ENCODE measurements around the gene ZC3H6. TPM values are rescaled to one million over a fixed set of nuclear protein-coding genes. Genes with fewer than 3 reads are reported as not detected.

ZC3H6 gene
- polyA plus RNA-seq, 1 of the 3 experiments (the other 2 are of a cell fraction): 0.71 TPM

- no peaks in the 10 kb centered on the region for H3K79me2 ChIP-seq (ENCODE audit: insufficient read depth)
- no peak overlapping the region for H3K4me3 ChIP-seq (ENCODE audit: low read depth in 2 of 2, low read length in 1 of 2)
- no peaks in the 10 kb centered on the region for H3K27me3 ChIP-seq (ENCODE audit: insufficient read depth)
- H3K27ac ChIP-seq (ENCODE audit: low read depth in 2 of 2, low read length in 1 of 2): no peak overlapping the region
- H3K4me1 ChIP-seq (ENCODE audit: control insufficient read depth in 1 of 2, insufficient read depth in 2 of 2, low read depth in 1 of 2, low read length in 1 of 2): no peaks in the 10 kb centered on the region; a peak in 1 of 4 replicates
- no peaks in the 10 kb centered on the region for H3K9me3 ChIP-seq
- H3K9ac ChIP-seq: no peak overlapping the region
- no peaks in the 10 kb centered on the region for H4K20me1 ChIP-seq (ENCODE audit: insufficient read depth)
- no peaks in the 10 kb centered on the region for H3K9me2 ChIP-seq
- DNase-seq: no peak
- no peaks in the 10 kb centered on the region for H3F3A ChIP-seq (replicated peaks; ENCODE audit: insufficient read depth)
- no peaks in the 10 kb centered on the region for H3K36me3 ChIP-seq (replicated peaks in 1 of 2; ENCODE audit: control insufficient read depth in 1 of 2, insufficient read depth in 2 of 2, low read length in 1 of 2)
- no peak overlapping the region for H2AFZ ChIP-seq (ENCODE audit: low read depth)
- 59% methylated on average over 1 of the region's 1 CpG for WGBS (ENCODE audit: low lambda C conversion rate)
- CTCF ChIA-PET: interaction anchor here (1.5 kb wide), 1 partner anchor 8 kb away, joined by 4 read pairs; no protein-coding TSS in a partner anchor
- no peak for TF ChIP-seq USF1 (IDR thresholded peaks at IDR 0.05; ENCODE audit: borderline replicate concordance, low read depth)
- TF ChIP-seq FOSL2 (IDR thresholded peaks at IDR 0.05; ENCODE audit: borderline replicate concordance, low read depth): no peak
- no peak for TF ChIP-seq RAD21 (IDR thresholded peaks at IDR 0.05; ENCODE audit: low read length)
- no peak for TF ChIP-seq SIN3A (IDR thresholded peaks at IDR 0.05; ENCODE audit: borderline replicate concordance, low read depth, low read length)
- TF ChIP-seq TEAD4 (IDR thresholded peaks at IDR 0.05; ENCODE audit: borderline replicate concordance, insufficient read depth): no peak
- TF ChIP-seq TAF1 (IDR thresholded peaks at IDR 0.05; ENCODE audit: borderline replicate concordance, low read depth, low read length): no peak
- TF ChIP-seq RCOR1 (IDR thresholded peaks at IDR 0.05; ENCODE audit: low read length): no peak
- TF ChIP-seq EP300 (IDR thresholded peaks at IDR 0.05; ENCODE audit: borderline replicate concordance in 1 of 2, low read depth in 1 of 2, low read length in 1 of 2): no peak
- TF ChIP-seq ELF1 (IDR thresholded peaks at IDR 0.05): no peak
- no peak for TF ChIP-seq RFX5 (IDR thresholded peaks at IDR 0.05; ENCODE audit: low read length)
- TF ChIP-seq JUND (IDR thresholded peaks at IDR 0.05): no peak
- no peak for TF ChIP-seq POLR2AphosphoS5 (IDR thresholded peaks at IDR 0.05; ENCODE audit: low read depth, low read length)
- POLR2A ChIA-PET: no interaction called here
- no peak overlapping the region for H3K4me2 ChIP-seq
These were observed 68.6 kb downstream of the ZC3H6 start for GRCh38 chr2:112343827-112344585.

- WGBS (ENCODE audit: low lambda C conversion rate): 80% methylated on average over 30 of the region's 30 CpGs
- H3F3A ChIP-seq (replicated peaks; ENCODE audit: insufficient read depth): no peaks in the 10 kb centered on the region
- no peak overlapping the region for H3K27ac ChIP-seq (ENCODE audit: low read depth in 2 of 2, low read length in 1 of 2)
- no peak overlapping the region for H3K4me3 ChIP-seq (ENCODE audit: low read depth in 2 of 2, low read length in 1 of 2)
- no peaks in the 10 kb centered on the region for H3K36me3 ChIP-seq (replicated peaks in 1 of 2; ENCODE audit: control insufficient read depth in 1 of 2, insufficient read depth in 2 of 2, low read length in 1 of 2)
- H3K9me2 ChIP-seq: no peaks in the 10 kb centered on the region
- H3K4me1 ChIP-seq (ENCODE audit: control insufficient read depth in 1 of 2, insufficient read depth in 2 of 2, low read depth in 1 of 2, low read length in 1 of 2): no peaks in the 10 kb centered on the region
- POLR2A ChIA-PET: no interaction called here
- H3K27me3 ChIP-seq (ENCODE audit: insufficient read depth): no peaks in the 10 kb centered on the region
- DNase-seq: no peak
- H4K20me1 ChIP-seq (ENCODE audit: insufficient read depth): no peaks in the 10 kb centered on the region
- H2AFZ ChIP-seq (ENCODE audit: low read depth): 0 out of 2 replicates have a peak overlapping the region, but pooled peaks have one; percentile 29
- H3K9ac ChIP-seq: no peak overlapping the region
- H3K4me2 ChIP-seq: no peak overlapping the region
- H3K9me3 ChIP-seq: no peaks in the 10 kb centered on the region
- H3K79me2 ChIP-seq (ENCODE audit: insufficient read depth): no peaks in the 10 kb centered on the region
- CTCF ChIA-PET: no interaction called here
- no peak for TF ChIP-seq RAD21 (IDR thresholded peaks at IDR 0.05; ENCODE audit: low read length)
- TF ChIP-seq YY1 (IDR thresholded peaks at IDR 0.05; ENCODE audit: low read depth): no peak
- TF ChIP-seq REST (IDR thresholded peaks at IDR 0.05; ENCODE audit: low read depth, low read length): no peak
- TF ChIP-seq POLR2AphosphoS5 (IDR thresholded peaks at IDR 0.05; ENCODE audit: low read depth, low read length): no peak
- no peak for TF ChIP-seq RCOR1 (IDR thresholded peaks at IDR 0.05; ENCODE audit: low read length)
- no peak for TF ChIP-seq TEAD4 (IDR thresholded peaks at IDR 0.05; ENCODE audit: borderline replicate concordance, insufficient read depth)
- no peak for TF ChIP-seq GABPA (IDR thresholded peaks at IDR 0.05; ENCODE audit: low read depth)
- TF ChIP-seq JUND (IDR thresholded peaks at IDR 0.05): no peak
- TF ChIP-seq MAX (IDR thresholded peaks at IDR 0.05; ENCODE audit: low read depth): no peak
- no peak for TF ChIP-seq GATA2 (CRISPR knock-in tag; IDR thresholded peaks at IDR 0.05)
- no peak for TF ChIP-seq TAF1 (IDR thresholded peaks at IDR 0.05; ENCODE audit: borderline replicate concordance, low read depth, low read length)
- no peak for TF ChIP-seq RXRA (IDR thresholded peaks at IDR 0.05; ENCODE audit: borderline replicate concordance, low read depth)
- no peak for TF ChIP-seq EZH2phosphoT487 (IDR thresholded peaks at IDR 0.05; ENCODE audit: borderline replicate concordance, low read depth)
These were observed 69.9 kb downstream of the ZC3H6 start for GRCh38 chr2:112345030-112346027.
